NCI-H146 (cell line): ENCODE data around the gene MDK.

Experiments
- DNase-seq: peaks from one replicate; lab custom pipeline; 2025; lab: John Stamatoyannopoulos, UW

Gene MDK

DNA sequence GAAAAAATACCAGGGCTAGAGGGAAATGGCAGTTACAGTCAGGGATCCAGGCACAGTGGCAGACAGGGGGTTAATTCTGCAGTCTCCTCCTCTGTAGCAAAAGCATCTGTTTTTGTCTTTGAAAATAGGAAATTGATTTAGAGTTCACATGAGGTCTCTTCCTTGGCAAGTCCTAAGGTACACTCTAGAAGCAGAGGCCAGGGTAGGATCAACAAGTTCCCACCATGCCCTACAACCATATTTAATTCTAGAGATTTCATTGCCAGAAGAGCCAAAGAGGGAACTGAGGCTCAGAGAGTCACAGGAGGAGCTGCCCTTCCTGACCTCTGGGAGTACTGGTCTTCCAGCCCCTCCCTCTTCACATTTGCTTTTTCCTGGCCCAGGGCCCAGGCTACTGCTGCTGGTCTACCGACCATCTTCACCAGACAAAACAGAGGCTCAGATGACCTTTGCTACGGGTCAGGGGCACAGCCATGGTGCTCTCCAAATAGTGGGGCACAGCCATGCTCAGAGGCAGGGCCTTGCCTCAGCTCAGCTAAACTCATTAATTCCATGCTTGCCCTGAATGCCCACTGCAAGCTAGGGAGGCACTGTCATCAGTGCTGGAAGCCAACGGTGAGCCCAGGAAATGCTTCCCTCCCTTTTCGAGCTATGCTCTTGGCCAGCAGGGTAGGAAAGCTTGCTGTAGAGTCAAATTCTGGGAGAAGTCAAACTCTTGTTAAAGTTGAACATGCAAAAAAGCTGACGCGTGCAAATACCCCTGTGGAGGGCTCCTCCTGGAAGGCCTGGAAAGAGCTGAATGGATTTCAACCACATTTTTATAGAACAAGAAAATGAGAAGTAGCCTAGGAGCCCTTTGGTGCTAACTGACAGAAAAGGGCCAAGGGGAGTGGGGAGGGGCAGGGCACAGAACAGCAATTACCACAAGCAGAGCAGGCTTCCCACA is 21.8 kb downstream of the MDK start:
- DNase-seq: no peak

DNA sequence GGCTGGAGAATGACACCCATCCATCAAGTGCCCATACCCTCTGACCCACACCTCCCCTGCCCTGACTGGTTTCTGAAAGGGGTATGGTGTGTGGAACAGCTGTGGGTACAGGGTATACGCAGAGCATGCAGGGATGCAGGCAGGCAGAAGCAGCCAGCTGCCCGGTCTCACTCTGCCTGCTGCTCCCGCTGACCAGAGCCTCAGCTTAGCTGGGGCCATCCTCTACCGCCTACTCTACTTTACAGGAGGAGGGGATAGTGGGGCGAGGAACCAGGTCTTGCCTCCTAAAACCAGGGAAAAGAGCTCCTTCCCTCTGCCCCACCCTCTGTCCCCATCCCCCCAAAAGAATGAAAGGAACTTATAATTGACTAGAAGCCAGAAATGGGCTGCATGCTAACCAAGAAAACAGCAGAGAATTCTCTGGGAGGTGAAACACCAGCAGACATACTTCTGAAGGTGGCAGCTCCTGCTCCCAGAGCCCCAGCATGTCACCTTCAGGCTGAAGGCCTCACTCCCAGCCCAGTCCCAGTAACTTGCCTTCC is 23.1 kb downstream of the MDK start:
- DNase-seq: no peak

DNA sequence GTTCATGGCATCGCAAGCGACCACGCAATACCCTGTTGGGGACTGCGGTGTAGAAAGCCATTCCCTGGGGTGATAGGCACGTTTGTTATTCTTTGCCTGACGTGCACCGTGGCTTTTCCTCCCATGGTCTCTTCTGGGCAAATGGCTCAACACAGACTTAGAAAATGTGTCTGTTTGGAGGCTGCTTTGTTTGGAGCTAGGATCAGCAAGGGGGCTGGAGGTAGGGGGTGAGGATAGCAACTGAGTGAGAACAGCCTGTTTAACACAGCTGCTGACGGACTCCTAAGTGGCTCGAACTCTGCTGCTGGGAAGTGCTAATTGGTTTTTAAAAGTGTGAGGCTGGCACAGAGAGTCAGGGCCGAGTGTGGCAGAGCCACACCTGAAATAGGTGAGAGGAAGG is 26.2 kb downstream of the MDK start:
- DNase-seq: no peak

DNA sequence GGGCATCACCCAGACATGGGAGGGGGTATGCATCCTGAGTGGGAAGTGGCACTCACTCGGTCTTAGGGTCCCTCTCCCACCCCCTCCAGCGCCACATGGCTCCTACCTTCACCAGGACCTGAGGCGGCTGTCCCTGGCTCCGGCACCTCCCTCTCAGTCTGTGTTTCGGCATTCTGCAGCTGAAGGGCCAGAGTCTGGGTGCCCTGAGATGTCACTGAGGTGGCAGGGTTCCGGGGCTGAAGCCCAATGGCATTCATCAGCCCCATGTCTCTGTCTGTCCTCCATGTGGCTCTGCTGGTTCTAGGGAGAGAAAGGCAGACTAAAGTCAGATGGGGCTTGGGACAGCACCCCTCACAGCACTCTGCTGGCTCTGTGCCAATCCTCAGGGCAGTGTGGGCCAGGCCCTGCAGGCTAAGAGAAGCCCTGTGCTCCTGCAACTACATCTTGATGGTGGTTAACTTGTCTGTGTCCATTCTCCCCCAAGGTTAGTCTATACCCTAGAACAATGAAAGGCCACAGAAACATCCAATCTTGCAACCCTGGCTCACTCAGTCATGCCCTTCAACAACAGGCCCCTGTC is 27.0 kb downstream of the MDK start:
- DNase-seq: no peak

DNA sequence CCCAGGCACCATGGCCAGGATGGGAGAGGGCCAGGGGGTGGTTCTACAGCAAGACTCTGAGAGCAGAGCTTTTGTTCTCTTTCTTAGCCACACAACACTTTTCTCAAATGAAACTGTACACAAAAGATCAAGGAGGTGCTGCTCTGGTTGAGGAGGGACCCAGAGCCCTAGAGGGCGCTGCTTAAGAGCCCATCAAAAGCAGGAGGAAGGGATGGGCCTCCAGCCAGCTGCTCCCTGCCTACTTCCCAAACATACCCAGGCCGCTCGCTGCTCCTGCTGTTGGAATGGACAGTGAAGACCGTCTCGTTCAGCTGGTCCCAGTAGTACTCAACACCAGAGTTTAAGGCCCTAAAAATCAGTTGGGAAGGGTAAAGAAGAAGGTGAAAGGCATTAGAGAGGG is 28.6 kb downstream of the MDK start:
- DNase-seq: no peak

DNA sequence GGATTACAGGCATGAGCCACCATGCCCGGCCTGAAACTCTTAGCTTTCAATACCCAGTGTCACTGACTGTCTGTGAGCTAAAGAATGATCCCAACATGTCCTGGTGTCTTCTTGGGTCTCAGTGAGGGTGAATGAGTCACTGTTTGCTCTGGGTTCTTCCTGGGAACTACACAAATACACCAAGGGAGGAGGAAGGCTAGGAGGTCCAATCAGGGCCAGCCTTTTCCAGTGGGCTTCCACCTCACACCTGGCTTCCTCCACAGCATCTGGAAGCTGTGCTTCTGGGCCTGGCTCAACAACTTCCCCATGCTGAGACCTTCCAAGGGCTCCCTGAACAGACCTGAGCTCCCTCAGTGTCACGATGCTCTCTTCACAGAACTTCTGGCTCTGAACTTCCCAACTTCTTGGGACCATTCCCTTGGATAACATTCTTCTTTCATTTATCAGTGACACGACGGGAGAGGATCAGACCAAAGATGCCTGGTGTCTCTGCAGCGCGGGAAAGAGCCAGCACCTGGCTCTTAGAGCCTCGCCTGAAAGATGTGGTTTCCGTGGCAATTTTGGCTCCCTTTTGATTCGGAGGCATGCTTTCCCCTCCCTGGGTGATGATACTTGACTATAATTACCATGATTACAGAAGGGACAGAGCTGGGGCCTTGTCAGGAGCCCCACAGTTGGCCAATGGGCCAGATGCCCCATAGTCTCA is 32.4 kb downstream of the MDK start:
- DNase-seq: peak; percentile 90

DNA sequence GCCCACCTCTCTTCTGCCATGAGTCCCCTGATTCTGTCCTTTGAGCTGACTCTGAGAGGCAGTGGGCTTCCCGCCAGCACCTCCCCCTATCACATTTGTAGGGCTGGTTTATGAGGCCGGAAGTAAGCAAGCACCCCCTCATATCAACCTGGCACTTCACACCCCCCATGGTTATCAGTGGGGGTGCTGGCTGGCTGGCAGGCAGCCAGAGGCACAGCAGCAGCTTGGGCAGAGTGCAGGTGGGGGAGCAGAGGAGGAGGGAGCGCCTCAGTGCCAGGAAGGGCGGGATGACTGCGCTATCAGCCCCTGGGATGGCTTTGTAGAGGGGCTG is 33.0 kb downstream of the MDK start:
- peak; percentile 90 for DNase-seq

DNA sequence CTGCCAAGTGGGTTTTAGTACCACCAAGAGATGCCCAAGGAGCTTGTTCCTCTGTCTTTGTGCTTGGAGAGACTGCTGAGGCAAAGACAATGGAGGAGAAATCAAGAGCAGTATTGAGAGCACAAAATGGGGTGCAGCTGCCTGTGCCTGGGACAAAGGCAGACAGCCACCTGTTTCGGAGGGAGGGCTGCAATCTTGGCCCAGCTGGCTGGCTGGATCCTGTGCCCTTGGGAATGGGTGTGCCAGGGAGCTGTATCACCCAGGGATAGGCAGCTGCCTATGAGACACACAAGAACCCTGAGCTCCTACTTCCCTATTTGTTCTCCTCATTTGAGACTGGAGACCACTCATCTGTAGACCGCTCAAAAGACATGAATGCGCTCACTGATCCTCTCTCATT is 33.4 kb downstream of the MDK start:
- peak; percentile 54 for DNase-seq

DNA sequence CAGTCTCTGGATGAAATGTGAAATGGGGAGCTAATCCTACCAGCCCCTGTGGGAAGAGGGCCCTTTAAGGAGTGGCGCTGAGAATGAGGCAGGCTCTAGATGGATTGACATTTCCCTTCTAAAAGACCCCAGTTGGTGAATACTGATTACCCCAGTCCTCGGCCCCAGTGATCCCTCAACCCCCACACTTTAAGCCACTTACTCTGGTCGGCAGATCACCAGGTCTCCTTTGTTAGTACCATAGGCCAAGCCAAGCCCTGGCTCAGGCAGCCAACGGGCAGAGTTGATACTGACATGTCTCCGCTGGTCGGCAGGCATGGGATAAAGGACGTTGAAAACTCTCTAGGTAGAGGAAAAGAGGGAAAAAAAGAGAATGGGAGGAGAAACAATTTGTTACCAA is 36.2 kb downstream of the MDK start:
- no peak for DNase-seq

DNA sequence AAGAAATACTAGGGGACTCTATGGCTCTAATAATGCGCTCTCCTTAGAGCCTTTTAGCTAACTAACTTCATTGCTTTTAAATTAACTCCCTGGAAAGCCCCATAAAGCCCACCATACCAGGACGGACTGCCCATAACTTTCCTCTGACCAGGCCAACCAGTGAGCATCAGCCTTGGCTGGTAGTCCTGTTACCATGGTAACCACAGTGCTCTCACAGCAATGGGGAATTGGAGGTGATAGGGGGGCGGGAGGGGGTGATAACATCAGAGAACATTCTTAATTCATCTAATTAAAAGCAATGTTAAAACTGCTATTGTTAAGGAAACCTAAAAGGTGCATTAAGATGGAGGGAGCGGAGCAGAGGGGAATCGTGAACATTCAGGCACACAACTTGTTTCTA is 37.3 kb downstream of the MDK start:
- DNase-seq: no peak

DNA sequence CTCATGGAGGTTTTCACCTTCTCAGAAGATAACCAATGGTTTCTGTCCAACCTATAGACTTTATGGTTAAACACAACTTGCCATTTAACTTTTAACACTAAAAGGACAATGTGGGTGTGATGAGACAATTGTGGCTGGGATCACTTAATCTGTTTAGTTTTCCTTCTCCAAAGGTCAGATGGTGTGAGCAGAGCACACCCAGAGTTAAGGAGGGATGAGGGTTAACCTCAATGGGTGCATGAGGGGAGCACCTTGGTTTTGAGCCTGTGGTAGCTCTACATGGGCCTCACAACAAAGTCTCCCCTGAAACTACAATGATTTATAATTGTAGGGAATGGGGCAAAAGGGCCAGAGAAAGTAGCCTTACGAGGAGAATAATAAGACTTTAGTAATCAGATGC is 39.0 kb downstream of the MDK start:
- DNase-seq: no peak

DNA sequence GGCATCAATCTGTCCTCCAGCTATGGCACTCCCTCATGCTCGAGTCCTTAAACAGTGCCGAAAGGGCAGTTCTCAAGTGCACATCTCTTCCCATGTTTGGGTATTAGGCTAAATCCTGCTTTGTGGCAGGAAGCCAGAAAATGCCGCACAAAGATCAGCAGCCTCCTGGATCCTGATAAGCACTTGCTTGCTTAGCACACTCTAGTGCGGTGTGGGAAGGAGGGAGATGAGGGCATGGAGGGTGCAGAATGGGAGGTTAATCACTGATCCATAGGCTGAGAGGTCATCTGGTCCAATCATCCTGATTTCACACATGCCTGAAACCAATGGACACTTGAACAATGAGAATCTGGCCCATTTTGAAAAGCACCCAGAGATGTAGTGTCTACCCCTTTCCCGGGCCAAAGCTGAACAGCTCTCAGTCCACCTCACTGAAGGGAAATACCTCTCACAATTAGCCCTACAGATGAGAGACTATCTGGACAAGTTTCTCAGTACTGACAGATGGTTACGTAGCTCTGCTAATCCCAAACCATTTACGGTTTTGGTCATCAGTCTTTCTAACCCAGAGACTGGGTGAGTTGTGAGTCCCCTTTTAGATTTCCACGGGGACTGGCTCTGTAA is 39.9 kb downstream of the MDK start:
- DNase-seq: no peak

DNA sequence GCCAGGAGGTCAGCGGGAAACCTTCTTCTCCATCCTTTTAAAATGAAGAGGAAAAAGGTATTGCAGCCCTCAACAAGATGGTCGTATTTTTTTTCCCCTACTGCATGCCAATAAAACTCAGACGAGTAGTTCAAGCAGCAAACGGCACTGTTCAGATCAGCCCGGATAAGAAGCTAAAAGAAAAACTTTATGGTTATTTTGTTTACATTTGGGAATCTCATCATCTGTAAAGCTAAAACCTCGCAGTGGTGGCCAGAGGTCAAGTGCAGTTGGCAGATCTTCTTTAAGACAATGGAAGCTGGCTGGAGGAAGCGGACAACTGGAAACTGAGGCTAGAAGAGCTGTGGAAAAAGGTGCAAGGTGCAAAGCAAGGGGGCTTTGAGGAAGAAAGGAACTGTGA is 41.1 kb downstream of the MDK start:
- no peak for DNase-seq

DNA sequence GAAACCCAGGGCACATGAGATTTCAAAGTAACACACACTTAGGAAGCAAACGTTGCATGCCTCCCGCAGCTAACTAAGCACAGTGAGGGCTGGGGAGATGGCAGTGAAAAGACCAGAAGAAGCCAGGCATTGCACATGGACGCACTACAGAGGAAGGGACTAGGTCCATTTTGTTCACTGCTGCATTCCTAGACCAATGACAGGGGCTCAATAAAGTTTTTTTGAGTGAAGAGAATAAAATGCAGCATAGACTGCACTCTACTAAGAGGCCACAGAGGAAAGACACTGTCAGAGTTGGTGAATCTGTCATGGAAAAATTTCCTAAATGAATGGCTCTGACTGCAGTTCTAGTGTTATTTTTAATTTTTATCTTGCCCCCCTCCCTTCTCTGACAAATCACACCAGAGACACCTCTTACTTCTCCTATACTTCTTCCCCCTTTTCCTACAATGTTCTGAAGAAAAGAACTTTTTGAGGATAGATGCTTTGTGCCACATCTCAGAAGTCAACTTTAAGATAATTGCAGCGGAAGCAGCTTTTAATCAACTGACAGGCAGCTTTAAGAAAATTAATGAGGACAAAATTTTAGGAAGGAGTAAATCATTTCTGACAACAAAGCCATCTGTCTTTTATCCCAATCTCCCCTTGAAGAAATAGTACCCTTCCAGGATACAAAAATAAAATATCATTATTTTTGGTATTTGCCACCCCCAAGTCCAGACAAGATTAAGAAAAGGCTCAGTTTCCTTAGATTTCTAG is 44.9 kb downstream of the MDK start:
- no peak for DNase-seq

DNA sequence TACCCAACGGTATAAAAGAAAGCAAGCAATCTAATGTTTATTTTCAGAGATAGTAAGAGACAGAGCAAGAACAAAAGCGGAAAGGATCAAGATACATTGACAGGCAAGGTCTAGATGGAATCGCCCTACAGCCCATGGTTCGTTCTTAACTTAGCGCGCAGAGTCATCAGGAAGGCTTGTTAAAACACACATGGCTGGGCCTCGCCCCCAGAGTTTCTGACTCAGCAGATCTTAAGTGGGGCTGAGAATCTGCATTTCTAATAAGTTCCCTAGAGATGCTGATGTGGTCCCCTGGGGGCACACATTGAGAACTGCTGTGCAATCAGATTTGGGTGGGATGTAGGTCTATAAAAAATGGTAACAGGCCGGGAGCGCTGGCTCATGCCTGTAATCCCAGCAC is 45.9 kb downstream of the MDK start:
- no peak for DNase-seq

DNA sequence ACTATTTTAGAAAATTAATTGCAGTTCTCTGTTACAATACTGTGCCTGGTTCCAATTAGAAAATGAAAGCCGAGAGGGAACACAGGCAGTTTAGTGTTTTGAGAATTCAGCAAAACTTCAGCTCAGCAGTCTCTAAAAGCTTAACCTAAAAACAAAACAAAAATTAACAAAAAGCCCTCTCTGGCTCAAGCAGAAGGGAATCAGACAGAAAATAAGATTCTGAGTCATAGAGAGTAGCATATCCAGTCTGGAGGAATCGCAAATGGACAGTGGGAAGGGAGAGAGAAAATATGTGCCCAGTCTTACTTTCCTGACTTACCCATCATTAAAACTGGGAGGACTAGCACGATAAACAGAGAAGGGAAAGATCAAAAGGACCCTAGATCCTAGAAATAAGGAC is 48.2 kb downstream of the MDK start:
- no peak for DNase-seq

DNA sequence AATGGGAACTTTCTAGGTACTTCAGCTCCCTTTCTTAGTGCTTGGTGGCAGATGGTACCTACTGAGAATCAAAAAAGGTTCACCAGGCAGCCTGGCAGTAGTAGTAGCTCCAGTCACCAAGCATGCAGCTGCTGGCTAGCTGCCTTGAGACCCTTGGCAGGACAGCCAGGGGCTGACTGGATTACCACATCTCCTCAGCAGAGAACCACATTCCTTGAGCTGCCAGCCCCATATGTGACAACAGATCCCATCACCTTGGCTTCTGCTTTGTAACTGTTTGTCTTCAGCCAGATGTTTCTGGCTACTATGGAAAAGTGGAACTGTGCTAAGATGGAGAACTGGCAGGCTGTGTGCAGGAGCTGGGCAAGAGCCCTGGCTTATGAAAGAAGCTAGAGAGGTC is 49.7 kb downstream of the MDK start:
- no peak for DNase-seq
